Measurements from ENCODE around the gene HEXA.

GRCh38 chr15:72307026-72307425 lies 68.8 kb downstream of the HEXA start:
- no peak for TF ChIP-seq CTCF (IDR thresholded peaks at IDR 0.05)
- no peak for TF ChIP-seq EP300 (IDR thresholded peaks at IDR 0.05)
